SK-N-SH treated with all-trans-retinoic acid at 6 μM for 48 hours (cell line): ENCODE results near the gene TDRD9.

Experiments
- ATAC-seq: fragments of 200-7000 bp; cut with Tn5 transposase; 3 replicates; pipeline ENCODE4 v1.9.1; 2020; ENCODE audit warnings: mild to moderate bottlenecking, moderate library complexity
- ARNTL ChIP-seq: fragments of 450-650 bp; formaldehyde crosslinking; IDR thresholded peaks from 2 replicates; pipeline ENCODE4 v1.5.0; 2020; ENCODE audit warnings: low read depth, mild to moderate bottlenecking, moderate library complexity, borderline replicate concordance
- BACH2 ChIP-seq: fragments of 250-450 bp; sonication (Bioruptor Pico); IDR thresholded peaks from 2 replicates; pipeline ENCODE4 v1.9.0; 2021; ENCODE audit warnings: mild to moderate bottlenecking, borderline replicate concordance
- CSDC2 ChIP-seq: fragments of 250-450 bp; sonication (Bioruptor Pico); IDR thresholded peaks from 2 replicates; pipeline ENCODE4 v1.5.0; 2020; ENCODE audit warnings: mild to moderate bottlenecking, moderate library complexity
- ESRRG ChIP-seq: fragments of 250-450 bp; sonication (Bioruptor Pico); IDR thresholded peaks from 2 replicates; pipeline ENCODE4 v1.6.1; 2021; ENCODE audit warnings: mild to moderate bottlenecking
- GLIS3 ChIP-seq: fragments of 250-450 bp; sonication (Bioruptor Pico); IDR thresholded peaks from 2 replicates; pipeline ENCODE4 v1.5.0; 2020; ENCODE audit warnings: mild to moderate bottlenecking, moderate library complexity
- ISL1 ChIP-seq: fragments of 250-450 bp; sonication (Bioruptor Pico); IDR thresholded peaks from 2 replicates; pipeline ENCODE4 v2.1.2; 2022; ENCODE audit warnings: mild to moderate bottlenecking, moderate library complexity
- OSR1 ChIP-seq: fragments of 250-450 bp; sonication (Bioruptor Pico); IDR thresholded peaks from 2 replicates; pipeline ENCODE4 v1.8.0; 2022; ENCODE audit warnings: moderate library complexity, mild to moderate bottlenecking, inconsistent platforms
- PPARA ChIP-seq: fragments of 250-450 bp; sonication (Bioruptor Pico); IDR thresholded peaks from 2 replicates; pipeline ENCODE4 v1.5.0; 2020; ENCODE audit warnings: mild to moderate bottlenecking, borderline replicate concordance
- TCF4 ChIP-seq: fragments of 250-450 bp; sonication (Bioruptor Pico); IDR thresholded peaks from 2 replicates; pipeline ENCODE4 v1.8.0; 2021; ENCODE audit warnings: mild to moderate bottlenecking, moderate library complexity, borderline replicate concordance
- TOX ChIP-seq: fragments of 250-450 bp; sonication (Bioruptor Pico); IDR thresholded peaks from 2 replicates; pipeline ENCODE4 v1.8.0; 2021; ENCODE audit warnings: mild to moderate bottlenecking, moderate library complexity, borderline replicate concordance
- ZC3H10 ChIP-seq: fragments of 250-450 bp; sonication (Bioruptor Pico); IDR thresholded peaks from 2 replicates; pipeline ENCODE4 v1.5.1; 2021; ENCODE audit warnings: mild to moderate bottlenecking, moderate library complexity
- ZFP3 ChIP-seq: fragments of 250-450 bp; sonication (Bioruptor Pico); IDR thresholded peaks from 2 replicates; pipeline ENCODE4 v1.5.0; 2020; ENCODE audit warnings: mild to moderate bottlenecking, moderate library complexity
- ZFP30 ChIP-seq: fragments of 450-650 bp; formaldehyde crosslinking; IDR thresholded peaks from 2 replicates; pipeline ENCODE4 v1.5.0; 2022; ENCODE audit warnings: mild to moderate bottlenecking, moderate library complexity
- ZNF565 ChIP-seq: fragments of 450-650 bp; formaldehyde crosslinking; conservative IDR thresholded peaks from 2 replicates; pipeline ENCODE4 v1.5.0; 2020; ENCODE audit warnings: low read depth, mild to moderate bottlenecking, moderate library complexity
- ZNF70 ChIP-seq: fragments of 450-650 bp; formaldehyde crosslinking; IDR thresholded peaks from 2 replicates; pipeline ENCODE4 v1.5.0; 2020; ENCODE audit warnings: mild to moderate bottlenecking, moderate library complexity
- ZNF8 ChIP-seq: fragments of 450-650 bp; formaldehyde crosslinking; IDR thresholded peaks from 2 replicates; pipeline ENCODE4 v1.5.0; 2020; ENCODE audit warnings: mild to moderate bottlenecking, moderate library complexity
- TF ChIP-seq, protein P1 (sequence below): fragments of 250-450 bp; sonication (Bioruptor Pico); IDR thresholded peaks from 2 replicates; pipeline ENCODE4 v1.8.0; 2021; ENCODE audit warnings: low read depth, mild to moderate bottlenecking, moderate library complexity, borderline replicate concordance
- TF ChIP-seq, protein P2 (sequence below): fragments of 250-450 bp; sonication (Bioruptor Pico); IDR thresholded peaks from 2 replicates; pipeline ENCODE4 v1.5.1; 2020; ENCODE audit warnings: low read depth, mild to moderate bottlenecking, moderate library complexity
- TF ChIP-seq, protein P3 (sequence below): fragments of 250-450 bp; sonication (Bioruptor Pico); IDR thresholded peaks from 2 replicates; pipeline ENCODE4 v1.8.0; 2020; ENCODE audit warnings: mild to moderate bottlenecking, moderate library complexity, borderline replicate concordance
- TF ChIP-seq, protein P4 (sequence below): fragments of 250-450 bp; sonication (Bioruptor Pico); IDR thresholded peaks from 2 replicates; pipeline ENCODE4 v1.5.0; 2020; ENCODE audit warnings: mild to moderate bottlenecking, moderate library complexity
- TF ChIP-seq, protein P5 (sequence below): fragments of 250-450 bp; sonication (Bioruptor Pico); IDR thresholded peaks from 2 replicates; pipeline ENCODE4 v1.5.1; 2021; ENCODE audit warnings: mild to moderate bottlenecking, moderate library complexity

TDRD9 gene

DNA sequence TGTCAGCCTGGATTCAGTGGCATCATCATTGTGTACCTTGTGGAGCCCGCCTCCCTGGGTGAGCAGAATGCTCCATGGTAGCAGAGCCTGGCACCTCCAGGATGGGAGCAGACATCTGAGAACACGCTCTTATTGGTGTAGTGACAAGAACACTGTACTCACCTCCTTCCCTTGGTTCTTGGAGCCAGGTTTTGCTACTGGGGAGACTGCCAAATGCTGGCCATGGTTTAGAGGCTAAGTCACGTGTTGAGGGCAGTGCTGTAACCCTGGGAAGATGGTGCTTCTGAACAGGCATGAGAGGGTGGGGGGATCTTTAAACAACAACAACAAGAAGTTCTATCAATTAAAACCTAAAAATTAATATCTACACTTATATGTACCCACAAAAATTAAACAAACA, 109.6 kb downstream of the TDRD9 start (continued):
- TF ChIP-seq ZNF8 (CRISPR knock-in tag) (no peak), ZFP3 (CRISPR knock-in tag) (no peak), GLIS3 (CRISPR knock-in tag) (no peak)
- TF ChIP-seq, protein P1, sequence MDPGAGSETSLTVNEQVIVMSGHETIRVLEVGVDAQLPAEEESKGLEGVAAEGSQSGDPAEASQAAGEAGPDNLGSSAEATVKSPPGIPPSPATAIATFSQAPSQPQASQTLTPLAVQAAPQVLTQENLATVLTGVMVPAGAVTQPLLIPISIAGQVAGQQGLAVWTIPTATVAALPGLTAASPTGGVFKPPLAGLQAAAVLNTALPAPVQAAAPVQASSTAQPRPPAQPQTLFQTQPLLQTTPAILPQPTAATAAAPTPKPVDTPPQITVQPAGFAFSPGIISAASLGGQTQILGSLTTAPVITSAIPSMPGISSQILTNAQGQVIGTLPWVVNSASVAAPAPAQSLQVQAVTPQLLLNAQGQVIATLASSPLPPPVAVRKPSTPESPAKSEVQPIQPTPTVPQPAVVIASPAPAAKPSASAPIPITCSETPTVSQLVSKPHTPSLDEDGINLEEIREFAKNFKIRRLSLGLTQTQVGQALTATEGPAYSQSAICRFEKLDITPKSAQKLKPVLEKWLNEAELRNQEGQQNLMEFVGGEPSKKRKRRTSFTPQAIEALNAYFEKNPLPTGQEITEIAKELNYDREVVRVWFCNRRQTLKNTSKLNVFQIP (CRISPR knock-in tag): no peak

DNA sequence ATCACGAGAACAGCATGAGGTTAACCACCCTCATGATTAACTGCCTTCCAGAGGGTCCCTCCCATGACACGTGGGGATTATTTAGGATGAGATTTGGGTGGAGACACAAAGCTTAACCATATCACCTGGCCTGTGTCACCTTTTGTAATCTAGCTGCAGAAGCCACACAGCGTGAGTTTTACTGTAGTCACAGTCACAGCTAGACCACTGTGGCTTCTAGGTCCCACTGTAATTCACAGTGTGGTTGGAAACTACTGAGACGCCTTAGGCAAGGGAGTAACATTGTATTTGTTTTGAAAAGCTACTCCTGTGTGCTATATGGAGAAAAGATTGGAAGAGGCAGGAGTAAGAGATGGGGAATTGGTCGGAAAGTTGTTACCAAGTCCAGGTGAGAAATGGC, 111.0 kb downstream of the TDRD9 start:
- ATAC-seq: no peak
- TF ChIP-seq TCF4 (CRISPR knock-in tag) (no peak), GLIS3 (CRISPR knock-in tag) (no peak), ESRRG (CRISPR knock-in tag) (no peak), BACH2 (CRISPR knock-in tag) (no peak), PPARA (CRISPR knock-in tag) (no peak), ZFP30 (CRISPR knock-in tag) (no peak), ZNF8 (CRISPR knock-in tag) (no peak), ZC3H10 (CRISPR knock-in tag) (no peak), ZFP3 (CRISPR knock-in tag) (no peak), ARNTL (CRISPR knock-in tag) (no peak), CSDC2 (CRISPR knock-in tag) (no peak)
- TF ChIP-seq, protein P2, sequence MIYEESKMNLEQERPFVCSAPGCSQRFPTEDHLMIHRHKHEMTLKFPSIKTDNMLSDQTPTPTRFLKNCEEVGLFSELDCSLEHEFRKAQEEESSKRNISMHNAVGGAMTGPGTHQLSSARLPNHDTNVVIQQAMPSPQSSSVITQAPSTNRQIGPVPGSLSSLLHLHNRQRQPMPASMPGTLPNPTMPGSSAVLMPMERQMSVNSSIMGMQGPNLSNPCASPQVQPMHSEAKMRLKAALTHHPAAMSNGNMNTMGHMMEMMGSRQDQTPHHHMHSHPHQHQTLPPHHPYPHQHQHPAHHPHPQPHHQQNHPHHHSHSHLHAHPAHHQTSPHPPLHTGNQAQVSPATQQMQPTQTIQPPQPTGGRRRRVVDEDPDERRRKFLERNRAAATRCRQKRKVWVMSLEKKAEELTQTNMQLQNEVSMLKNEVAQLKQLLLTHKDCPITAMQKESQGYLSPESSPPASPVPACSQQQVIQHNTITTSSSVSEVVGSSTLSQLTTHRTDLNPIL (CRISPR knock-in tag): no peak
- TF ChIP-seq, protein P3, sequence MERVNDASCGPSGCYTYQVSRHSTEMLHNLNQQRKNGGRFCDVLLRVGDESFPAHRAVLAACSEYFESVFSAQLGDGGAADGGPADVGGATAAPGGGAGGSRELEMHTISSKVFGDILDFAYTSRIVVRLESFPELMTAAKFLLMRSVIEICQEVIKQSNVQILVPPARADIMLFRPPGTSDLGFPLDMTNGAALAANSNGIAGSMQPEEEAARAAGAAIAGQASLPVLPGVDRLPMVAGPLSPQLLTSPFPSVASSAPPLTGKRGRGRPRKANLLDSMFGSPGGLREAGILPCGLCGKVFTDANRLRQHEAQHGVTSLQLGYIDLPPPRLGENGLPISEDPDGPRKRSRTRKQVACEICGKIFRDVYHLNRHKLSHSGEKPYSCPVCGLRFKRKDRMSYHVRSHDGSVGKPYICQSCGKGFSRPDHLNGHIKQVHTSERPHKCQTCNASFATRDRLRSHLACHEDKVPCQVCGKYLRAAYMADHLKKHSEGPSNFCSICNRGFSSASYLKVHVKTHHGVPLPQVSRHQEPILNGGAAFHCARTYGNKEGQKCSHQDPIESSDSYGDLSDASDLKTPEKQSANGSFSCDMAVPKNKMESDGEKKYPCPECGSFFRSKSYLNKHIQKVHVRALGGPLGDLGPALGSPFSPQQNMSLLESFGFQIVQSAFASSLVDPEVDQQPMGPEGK (CRISPR knock-in tag): no peak
- TF ChIP-seq, protein P1 (CRISPR knock-in tag): no peak

DNA sequence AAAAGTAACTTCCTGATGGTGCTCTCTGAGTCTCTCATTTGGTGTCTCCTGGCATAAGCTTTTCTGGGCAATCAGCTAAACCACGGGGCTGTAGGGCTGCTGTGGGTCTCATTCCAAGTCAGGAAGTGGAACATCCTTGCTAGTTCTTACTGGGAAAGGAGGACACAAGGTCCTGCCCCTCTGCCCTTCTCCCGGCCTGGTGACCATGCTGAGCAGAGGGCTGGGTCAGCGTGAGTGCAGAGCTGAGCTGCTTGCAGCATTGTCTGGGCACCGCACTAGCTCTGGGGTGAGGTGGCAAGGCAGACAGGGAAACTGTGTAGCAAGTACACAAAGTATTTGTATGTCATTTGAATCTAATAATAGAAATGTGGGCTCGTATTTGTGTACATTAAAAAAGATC, 112.3 kb downstream of the TDRD9 start:
- no peak for TF ChIP-seq ZFP3 (CRISPR knock-in tag)
- TF ChIP-seq, protein P1 (CRISPR knock-in tag): no peak
- TF ChIP-seq, protein P4, sequence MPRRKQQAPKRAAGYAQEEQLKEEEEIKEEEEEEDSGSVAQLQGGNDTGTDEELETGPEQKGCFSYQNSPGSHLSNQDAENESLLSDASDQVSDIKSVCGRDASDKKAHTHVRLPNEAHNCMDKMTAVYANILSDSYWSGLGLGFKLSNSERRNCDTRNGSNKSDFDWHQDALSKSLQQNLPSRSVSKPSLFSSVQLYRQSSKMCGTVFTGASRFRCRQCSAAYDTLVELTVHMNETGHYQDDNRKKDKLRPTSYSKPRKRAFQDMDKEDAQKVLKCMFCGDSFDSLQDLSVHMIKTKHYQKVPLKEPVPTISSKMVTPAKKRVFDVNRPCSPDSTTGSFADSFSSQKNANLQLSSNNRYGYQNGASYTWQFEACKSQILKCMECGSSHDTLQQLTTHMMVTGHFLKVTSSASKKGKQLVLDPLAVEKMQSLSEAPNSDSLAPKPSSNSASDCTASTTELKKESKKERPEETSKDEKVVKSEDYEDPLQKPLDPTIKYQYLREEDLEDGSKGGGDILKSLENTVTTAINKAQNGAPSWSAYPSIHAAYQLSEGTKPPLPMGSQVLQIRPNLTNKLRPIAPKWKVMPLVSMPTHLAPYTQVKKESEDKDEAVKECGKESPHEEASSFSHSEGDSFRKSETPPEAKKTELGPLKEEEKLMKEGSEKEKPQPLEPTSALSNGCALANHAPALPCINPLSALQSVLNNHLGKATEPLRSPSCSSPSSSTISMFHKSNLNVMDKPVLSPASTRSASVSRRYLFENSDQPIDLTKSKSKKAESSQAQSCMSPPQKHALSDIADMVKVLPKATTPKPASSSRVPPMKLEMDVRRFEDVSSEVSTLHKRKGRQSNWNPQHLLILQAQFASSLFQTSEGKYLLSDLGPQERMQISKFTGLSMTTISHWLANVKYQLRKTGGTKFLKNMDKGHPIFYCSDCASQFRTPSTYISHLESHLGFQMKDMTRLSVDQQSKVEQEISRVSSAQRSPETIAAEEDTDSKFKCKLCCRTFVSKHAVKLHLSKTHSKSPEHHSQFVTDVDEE (CRISPR knock-in tag): no peak
- no peak for TF ChIP-seq BACH2 (CRISPR knock-in tag)
- TF ChIP-seq, protein P3 (CRISPR knock-in tag): no peak
- no peak for TF ChIP-seq PPARA (CRISPR knock-in tag)
- no peak for TF ChIP-seq ZNF565
- TF ChIP-seq ZC3H10 (CRISPR knock-in tag): no peak
- no peak for TF ChIP-seq ARNTL (CRISPR knock-in tag)
- TF ChIP-seq, protein P5, sequence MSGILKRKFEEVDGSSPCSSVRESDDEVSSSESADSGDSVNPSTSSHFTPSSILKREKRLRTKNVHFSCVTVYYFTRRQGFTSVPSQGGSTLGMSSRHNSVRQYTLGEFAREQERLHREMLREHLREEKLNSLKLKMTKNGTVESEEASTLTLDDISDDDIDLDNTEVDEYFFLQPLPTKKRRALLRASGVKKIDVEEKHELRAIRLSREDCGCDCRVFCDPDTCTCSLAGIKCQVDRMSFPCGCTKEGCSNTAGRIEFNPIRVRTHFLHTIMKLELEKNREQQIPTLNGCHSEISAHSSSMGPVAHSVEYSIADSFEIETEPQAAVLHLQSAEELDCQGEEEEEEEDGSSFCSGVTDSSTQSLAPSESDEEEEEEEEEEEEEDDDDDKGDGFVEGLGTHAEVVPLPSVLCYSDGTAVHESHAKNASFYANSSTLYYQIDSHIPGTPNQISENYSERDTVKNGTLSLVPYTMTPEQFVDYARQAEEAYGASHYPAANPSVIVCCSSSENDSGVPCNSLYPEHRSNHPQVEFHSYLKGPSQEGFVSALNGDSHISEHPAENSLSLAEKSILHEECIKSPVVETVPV (CRISPR knock-in tag): no peak
- no peak for TF ChIP-seq TOX
- TF ChIP-seq ZFP30 (CRISPR knock-in tag): no peak
- TF ChIP-seq GLIS3 (CRISPR knock-in tag): no peak
- no peak for TF ChIP-seq ZNF70 (CRISPR knock-in tag)
- no peak for TF ChIP-seq ISL1 (CRISPR knock-in tag)
- TF ChIP-seq TCF4 (CRISPR knock-in tag): no peak
- no peak for TF ChIP-seq CSDC2 (CRISPR knock-in tag)
- TF ChIP-seq OSR1 (CRISPR knock-in tag): no peak
- no peak for ATAC-seq
